AG04450 (cell line): ENCODE measurements around the gene PSTPIP2. TPM values are rescaled to one million over a fixed set of nuclear protein-coding genes. Genes with fewer than 3 reads are reported as not detected.

Experiments
- CTCF ChIA-PET: fragments of 300-600, 350-600 bp; formaldehyde crosslinking; extraction: SDS; loops from one replicate; lab custom pipeline; 2022; ENCODE audit warnings: antibody characterized with exemption, inconsistent platforms; lab: Charles Lee
- POLR2A ChIA-PET: fragments of 350-600 bp; formaldehyde crosslinking; extraction: SDS; loops from one replicate; lab custom pipeline; 2021; ENCODE audit warnings: antibody characterized with exemption, inconsistent platforms; lab: Yijun Ruan, JAX
- DNase-seq: peaks from one replicate; pipeline ENCODE4 v3.0.0-alpha.2; 2011; ENCODE audit warnings: low read depth, low spot score
- H3K27ac ChIP-seq: one replicate; pipeline ENCODE4 v1.5.1; 2012; ENCODE audit warnings: low read depth, low read length, control low read depth
- H3K27me3 ChIP-seq: one replicate; pipeline ENCODE4 v1.6.0; 2012; ENCODE audit warnings: low read length; ENCODE audit not compliant: control insufficient read depth, insufficient read depth
- H3K4me3 ChIP-seq: 2 replicates; pipeline ENCODE4 v1.5.1; 2011; ENCODE audit warnings: mild to moderate bottlenecking, low read depth, low read length, control low read depth
- H3K9me3 ChIP-seq: 2 replicates; pipeline ENCODE4 v1.5.1; 2012; ENCODE audit warnings: low read length; ENCODE audit not compliant: control insufficient read depth, insufficient read depth
- polyA plus RNA-seq: library from polyadenylated mRNA; depleted of rRNA; stranded (reverse); fragments of >200 nt; gene quantifications from 2 replicates; pipeline ENCODE4 v1.2.3, GENCODE V29; 2011
- TF ChIP-seq, protein P1 (sequence below): IDR thresholded peaks from 2 replicates; pipeline ENCODE4 v1.5.1; 2011; ENCODE audit warnings: low read depth, low read length, control low read depth, inconsistent platforms

Gene PSTPIP2
- polyA plus RNA-seq, 1 experiment, result 12.6 TPM

DNA sequence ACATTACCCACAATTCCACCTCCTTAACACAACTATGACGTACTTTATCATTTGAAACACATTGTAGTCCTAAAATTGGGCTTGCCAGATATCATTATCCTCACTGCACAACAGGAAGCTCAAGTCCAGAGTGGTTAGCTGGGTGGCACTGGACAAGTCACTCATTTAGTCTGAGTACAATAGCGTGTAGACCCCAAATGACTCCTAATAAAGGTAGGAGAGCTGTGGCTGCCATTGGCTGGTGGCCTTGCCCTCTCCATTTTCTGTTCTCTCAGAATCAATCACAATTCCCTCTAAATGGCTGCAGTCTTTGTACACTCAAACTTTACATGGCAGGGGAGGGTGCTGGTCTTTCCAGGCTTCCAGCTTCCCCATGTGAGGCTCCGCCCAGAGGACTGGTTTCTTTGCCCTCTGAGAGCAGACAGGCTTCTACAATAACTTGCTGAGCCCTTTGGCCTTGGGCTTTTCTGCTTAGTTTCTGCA, 11.7 kb downstream of the PSTPIP2 start:
- Histone ChIP-seq H3K4me3 (no peak overlapping the region), H3K9me3 (no peaks in the 10 kb centered on the region), H3K27ac (no peak overlapping the region), H3K27me3 (no peaks in the 10 kb centered on the region)
- DNase-seq, result no peak
- TF ChIP-seq, protein P1, sequence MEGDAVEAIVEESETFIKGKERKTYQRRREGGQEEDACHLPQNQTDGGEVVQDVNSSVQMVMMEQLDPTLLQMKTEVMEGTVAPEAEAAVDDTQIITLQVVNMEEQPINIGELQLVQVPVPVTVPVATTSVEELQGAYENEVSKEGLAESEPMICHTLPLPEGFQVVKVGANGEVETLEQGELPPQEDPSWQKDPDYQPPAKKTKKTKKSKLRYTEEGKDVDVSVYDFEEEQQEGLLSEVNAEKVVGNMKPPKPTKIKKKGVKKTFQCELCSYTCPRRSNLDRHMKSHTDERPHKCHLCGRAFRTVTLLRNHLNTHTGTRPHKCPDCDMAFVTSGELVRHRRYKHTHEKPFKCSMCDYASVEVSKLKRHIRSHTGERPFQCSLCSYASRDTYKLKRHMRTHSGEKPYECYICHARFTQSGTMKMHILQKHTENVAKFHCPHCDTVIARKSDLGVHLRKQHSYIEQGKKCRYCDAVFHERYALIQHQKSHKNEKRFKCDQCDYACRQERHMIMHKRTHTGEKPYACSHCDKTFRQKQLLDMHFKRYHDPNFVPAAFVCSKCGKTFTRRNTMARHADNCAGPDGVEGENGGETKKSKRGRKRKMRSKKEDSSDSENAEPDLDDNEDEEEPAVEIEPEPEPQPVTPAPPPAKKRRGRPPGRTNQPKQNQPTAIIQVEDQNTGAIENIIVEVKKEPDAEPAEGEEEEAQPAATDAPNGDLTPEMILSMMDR, result no peak
- ChIA-PET CTCF (no interaction called here), POLR2A (no interaction called here)

DNA sequence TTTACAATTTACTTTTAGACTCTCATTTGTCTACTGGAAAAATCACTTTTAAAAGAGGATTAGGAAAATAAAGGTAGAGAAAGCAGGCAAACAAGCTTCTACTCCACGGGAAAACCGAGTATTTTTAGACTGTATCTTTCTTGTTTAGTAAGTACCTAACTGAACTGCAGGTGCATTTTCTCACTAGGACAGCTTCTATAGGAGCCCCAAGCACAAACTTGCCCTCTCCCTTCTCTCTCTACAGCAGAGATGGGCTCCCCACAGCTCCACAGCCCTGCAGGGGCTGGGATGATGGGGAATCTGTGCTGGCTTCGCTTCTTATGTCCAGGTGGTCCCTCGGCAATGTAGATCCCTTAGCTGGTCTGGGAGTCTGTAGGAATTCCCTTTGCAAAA, 16.2 kb downstream of the PSTPIP2 start:
- Histone ChIP-seq H3K27ac (no peak overlapping the region), H3K9me3 (no peaks in the 10 kb centered on the region), H3K27me3 (no peaks in the 10 kb centered on the region), H3K4me3 (no peak overlapping the region)
- ChIA-PET POLR2A (no interaction called here), CTCF (interaction anchor here (0.6 to 1.1 kb wide), 2 partner anchors 18 to 145 kb away, joined by 3 to 4 read pairs; no protein-coding TSS in a partner anchor)
- TF ChIP-seq, protein P1, result no peak
- no peak for DNase-seq

DNA sequence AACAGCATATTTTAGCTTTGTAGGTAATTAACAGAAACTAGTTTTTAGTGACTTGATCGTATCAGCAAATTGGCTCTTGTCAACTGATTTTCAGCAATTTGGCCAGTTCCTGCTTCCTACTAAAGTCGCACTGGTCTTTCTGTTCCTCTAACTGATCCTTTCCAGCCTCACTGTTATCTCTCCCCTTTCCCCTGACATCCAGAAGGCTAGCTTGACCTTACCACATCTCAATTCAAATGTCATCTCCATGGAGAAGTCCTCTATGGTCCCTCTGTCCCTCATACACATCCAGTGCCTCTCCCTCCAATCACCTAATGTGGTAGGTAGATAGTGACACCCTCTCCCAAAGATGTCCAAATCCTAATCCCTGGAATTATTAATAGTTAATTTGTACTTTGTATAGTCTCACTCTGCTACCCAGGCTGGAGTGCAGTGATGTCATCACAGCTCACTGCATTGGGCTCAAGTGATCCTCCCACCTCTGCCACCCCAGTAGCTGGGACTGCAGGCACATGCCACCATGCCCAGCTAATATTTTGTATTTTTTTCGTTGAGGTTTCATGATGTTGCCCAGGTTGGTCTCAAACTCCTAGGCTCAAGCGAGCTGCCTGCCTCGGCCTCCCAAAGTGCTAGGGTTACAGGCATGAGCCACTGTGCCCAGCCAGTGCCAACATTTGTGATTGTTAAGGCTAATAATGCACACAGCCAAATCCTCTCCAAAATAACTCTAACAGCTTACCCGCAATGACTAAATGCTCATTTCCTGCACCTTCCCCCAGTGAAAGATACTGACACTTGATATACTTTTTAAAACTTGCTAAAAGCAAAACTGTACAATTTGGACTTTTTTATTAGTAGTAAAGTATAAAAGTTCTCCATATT, 16.9 kb downstream of the PSTPIP2 start:
- H3K27ac ChIP-seq, result no peak overlapping the region
- ChIA-PET POLR2A (no interaction called here), CTCF (interaction anchor here (1.1 kb wide), 1 partner anchor 18 kb away, joined by 3 read pairs; no protein-coding TSS in a partner anchor)
- no peak overlapping the region for H3K4me3 ChIP-seq
- TF ChIP-seq, protein P1, result no peak
- H3K27me3 ChIP-seq, result no peaks in the 10 kb centered on the region
- no peak for DNase-seq
- H3K9me3 ChIP-seq, result no peaks in the 10 kb centered on the region

DNA sequence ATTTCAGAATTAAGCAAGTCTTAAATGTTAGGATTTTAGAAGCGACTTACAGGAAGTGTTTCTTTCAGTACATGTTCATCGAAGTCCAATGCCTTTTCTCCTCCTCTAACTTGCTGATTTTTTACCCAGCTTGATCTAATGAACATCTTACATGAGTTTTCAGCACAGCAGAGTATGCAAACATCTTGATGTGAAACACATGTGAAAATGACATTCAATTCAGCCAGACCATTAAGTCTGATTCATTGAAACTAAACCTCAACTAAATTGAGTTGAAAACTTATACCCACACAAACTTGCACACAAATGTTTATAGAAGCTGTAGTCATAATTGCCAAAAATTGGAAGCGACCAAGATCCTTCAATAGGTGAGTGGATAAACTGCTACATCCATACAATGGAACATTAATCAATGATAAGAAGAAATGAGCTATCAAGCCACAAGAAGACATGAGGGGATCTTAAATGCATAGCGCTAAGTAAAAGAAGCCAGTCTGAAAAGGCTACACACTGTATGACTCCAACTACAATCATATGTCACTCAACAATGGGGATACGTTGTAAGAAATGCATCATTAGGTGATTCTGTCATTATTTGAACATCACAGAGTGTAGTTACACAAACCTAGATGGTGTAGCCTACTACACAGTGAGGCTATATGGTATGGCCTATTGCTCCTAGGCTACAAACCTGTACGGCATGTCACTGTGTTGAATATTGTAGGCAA, 18.5 kb downstream of the PSTPIP2 start:
- Histone ChIP-seq H3K4me3 (no peak overlapping the region), H3K27me3 (no peaks in the 10 kb centered on the region), H3K27ac (no peak overlapping the region), H3K9me3 (no peaks in the 10 kb centered on the region)
- POLR2A ChIA-PET, result no interaction called here
- CTCF ChIA-PET, result interaction anchor here (1.3 kb wide), 1 partner anchor 20 kb away, joined by 7 read pairs; no protein-coding TSS in a partner anchor
- DNase-seq, result no peak
- TF ChIP-seq, protein P1, result no peak
